Panc1 (cell line): Measurements from ENCODE around the gene PLXNA2.

Source experiments
- POLR2AphosphoS5 ChIP-seq: IDR thresholded peaks from 2 replicates; pipeline ENCODE4 v1.6.1; 2012; ENCODE audit warnings: mild to moderate bottlenecking, low read depth, low read length, moderate library complexity
- TF ChIP-seq, protein P1 (sequence below), 2 experiments: IDR thresholded peaks; 2 replicates each; pipeline ENCODE4 v1.6.1; 2011 to 2012; ENCODE audit warnings: low read depth in 2 of 2, control low read depth in 1 of 2, low read length in 1 of 2, mild to moderate bottlenecking in 1 of 2, moderate library complexity in 1 of 2; ENCODE audit not compliant: insufficient read depth in 1 of 2
- TF ChIP-seq, protein P2 (sequence below): fragments of 450-650 bp; IDR thresholded peaks from 2 replicates; pipeline ENCODE4 v1.5.1; 2017; ENCODE audit warnings: mild to moderate bottlenecking

DNA sequence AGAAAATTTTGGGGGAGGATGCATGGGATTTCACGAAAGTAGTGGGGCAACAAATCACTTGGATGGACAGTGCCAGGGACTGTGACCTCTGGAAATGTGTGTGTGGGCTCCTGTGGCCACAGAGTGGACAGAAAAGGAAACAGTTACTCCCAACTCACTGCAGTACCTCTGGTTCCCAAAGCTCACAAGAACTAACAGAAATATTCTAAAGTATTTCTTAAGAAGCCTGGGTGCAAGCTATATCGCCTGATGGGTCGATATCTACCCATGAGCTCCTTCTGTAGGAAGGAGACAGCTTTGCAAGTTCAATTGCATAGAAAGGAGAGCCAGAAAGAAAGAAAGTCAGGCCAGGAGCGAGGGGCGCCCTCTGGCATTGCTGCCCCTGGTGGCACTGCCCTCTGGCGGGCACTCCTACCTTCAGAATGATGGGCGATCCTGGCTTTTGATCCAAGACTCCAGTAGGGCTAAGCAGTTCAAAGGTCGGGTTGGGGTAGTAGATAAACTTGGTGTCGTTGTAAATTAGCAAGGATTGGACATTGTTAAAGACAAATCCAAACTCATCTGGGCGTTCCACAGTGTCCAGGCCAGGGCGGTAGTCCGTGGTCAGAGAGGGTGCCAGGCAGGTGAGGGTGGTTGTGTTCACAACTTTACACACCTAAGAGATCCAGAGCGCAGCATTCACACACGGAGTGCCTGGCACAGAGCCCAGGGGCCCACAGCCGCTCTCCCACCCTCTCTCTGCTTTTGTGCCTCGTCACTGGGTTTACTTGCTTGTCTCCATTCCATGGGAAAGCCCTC is 198.5 kb downstream of the PLXNA2 start:
- TF ChIP-seq, protein P1, sequence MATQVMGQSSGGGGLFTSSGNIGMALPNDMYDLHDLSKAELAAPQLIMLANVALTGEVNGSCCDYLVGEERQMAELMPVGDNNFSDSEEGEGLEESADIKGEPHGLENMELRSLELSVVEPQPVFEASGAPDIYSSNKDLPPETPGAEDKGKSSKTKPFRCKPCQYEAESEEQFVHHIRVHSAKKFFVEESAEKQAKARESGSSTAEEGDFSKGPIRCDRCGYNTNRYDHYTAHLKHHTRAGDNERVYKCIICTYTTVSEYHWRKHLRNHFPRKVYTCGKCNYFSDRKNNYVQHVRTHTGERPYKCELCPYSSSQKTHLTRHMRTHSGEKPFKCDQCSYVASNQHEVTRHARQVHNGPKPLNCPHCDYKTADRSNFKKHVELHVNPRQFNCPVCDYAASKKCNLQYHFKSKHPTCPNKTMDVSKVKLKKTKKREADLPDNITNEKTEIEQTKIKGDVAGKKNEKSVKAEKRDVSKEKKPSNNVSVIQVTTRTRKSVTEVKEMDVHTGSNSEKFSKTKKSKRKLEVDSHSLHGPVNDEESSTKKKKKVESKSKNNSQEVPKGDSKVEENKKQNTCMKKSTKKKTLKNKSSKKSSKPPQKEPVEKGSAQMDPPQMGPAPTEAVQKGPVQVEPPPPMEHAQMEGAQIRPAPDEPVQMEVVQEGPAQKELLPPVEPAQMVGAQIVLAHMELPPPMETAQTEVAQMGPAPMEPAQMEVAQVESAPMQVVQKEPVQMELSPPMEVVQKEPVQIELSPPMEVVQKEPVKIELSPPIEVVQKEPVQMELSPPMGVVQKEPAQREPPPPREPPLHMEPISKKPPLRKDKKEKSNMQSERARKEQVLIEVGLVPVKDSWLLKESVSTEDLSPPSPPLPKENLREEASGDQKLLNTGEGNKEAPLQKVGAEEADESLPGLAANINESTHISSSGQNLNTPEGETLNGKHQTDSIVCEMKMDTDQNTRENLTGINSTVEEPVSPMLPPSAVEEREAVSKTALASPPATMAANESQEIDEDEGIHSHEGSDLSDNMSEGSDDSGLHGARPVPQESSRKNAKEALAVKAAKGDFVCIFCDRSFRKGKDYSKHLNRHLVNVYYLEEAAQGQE (IDR thresholded peaks at IDR 0.05; ENCODE audit: insufficient read depth in 1 of 2, low read depth in 2 of 2, low read length in 1 of 2), result no peak
- TF ChIP-seq, protein P2, sequence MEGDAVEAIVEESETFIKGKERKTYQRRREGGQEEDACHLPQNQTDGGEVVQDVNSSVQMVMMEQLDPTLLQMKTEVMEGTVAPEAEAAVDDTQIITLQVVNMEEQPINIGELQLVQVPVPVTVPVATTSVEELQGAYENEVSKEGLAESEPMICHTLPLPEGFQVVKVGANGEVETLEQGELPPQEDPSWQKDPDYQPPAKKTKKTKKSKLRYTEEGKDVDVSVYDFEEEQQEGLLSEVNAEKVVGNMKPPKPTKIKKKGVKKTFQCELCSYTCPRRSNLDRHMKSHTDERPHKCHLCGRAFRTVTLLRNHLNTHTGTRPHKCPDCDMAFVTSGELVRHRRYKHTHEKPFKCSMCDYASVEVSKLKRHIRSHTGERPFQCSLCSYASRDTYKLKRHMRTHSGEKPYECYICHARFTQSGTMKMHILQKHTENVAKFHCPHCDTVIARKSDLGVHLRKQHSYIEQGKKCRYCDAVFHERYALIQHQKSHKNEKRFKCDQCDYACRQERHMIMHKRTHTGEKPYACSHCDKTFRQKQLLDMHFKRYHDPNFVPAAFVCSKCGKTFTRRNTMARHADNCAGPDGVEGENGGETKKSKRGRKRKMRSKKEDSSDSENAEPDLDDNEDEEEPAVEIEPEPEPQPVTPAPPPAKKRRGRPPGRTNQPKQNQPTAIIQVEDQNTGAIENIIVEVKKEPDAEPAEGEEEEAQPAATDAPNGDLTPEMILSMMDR, result peak; percentile 80
- TF ChIP-seq POLR2AphosphoS5, result no peak
